Keratinocyte (primary cell): Measurements from ENCODE around the gene CCNH. TPM values are rescaled to one million over a fixed set of nuclear protein-coding genes. Genes with fewer than 3 reads are reported as not detected.
A peak's percentile ranks its signal among the peaks of the same experiment; 100 is the strongest.

ENCODE experiments used
- DNase-seq: peaks from one replicate; pipeline ENCODE4 v3.0.0-alpha.2; 2011; ENCODE audit warnings: low read depth, missing footprints, low spot score
- FAIRE-seq: peaks from 2 replicates; lab custom pipeline; 2011; peaks lifted over from hg19 to GRCh38; lab: Jason Lieb, UNC
- H2AFZ ChIP-seq: 2 replicates; pipeline ENCODE4 v1.6.0; 2012; ENCODE audit warnings: low read length, control low read depth, inconsistent platforms; ENCODE audit not compliant: control insufficient read depth
- H3K27ac ChIP-seq: 2 replicates; pipeline ENCODE4 v1.5.1; 2011; ENCODE audit warnings: low read length; ENCODE audit not compliant: control insufficient read depth, insufficient read depth
- H3K27me3 ChIP-seq: 3 replicates; pipeline ENCODE4 v1.6.0; 2011; ENCODE audit warnings: low read length; ENCODE audit not compliant: control insufficient read depth, insufficient read depth; ENCODE audit errors: extremely low read depth
- H3K36me3 ChIP-seq, 2 experiments: 2 replicates in 1 of 2; 3 replicates in 1 of 2; pipeline ENCODE4 v1.5.1; 2011; ENCODE audit warnings: low read length in 2 of 2, mild to moderate bottlenecking in 1 of 2; ENCODE audit not compliant: control insufficient read depth in 2 of 2, insufficient read depth in 2 of 2; ENCODE audit errors: extremely low read depth in 1 of 2
- H3K4me1 ChIP-seq: 3 replicates; pipeline ENCODE4 v1.5.1; 2011; ENCODE audit warnings: low read length; ENCODE audit not compliant: control insufficient read depth, insufficient read depth; ENCODE audit errors: extremely low read depth
- H3K4me2 ChIP-seq: 3 replicates; pipeline ENCODE4 v1.6.0; 2011; ENCODE audit warnings: low read depth, low read length; ENCODE audit not compliant: control insufficient read depth, insufficient read depth; ENCODE audit errors: extremely low read depth
- H3K4me3 ChIP-seq, 3 experiments: fragments of 200-600 bp in 1 of 3; sonication (generic) in 1 of 3; 2 replicates in 2 of 3; 3 replicates in 1 of 3; pipeline ENCODE4 v1.5.1; 2011 to 2016; ENCODE audit warnings: low read length in 3 of 3, mild to moderate bottlenecking in 3 of 3, control low read depth in 2 of 3, inconsistent platforms in 1 of 3, low read depth in 1 of 3, mixed read lengths in 1 of 3, mixed run types in 1 of 3, moderate library complexity in 1 of 3; ENCODE audit not compliant: control insufficient read depth in 2 of 3, insufficient read depth in 2 of 3; ENCODE audit errors: extremely low read depth in 1 of 3
- H3K79me2 ChIP-seq: 2 replicates; pipeline ENCODE4 v1.6.0; 2012; ENCODE audit warnings: low read length; ENCODE audit not compliant: control insufficient read depth, insufficient read depth
- H3K9ac ChIP-seq: 3 replicates; pipeline ENCODE4 v1.6.0; 2011; ENCODE audit warnings: low read length; ENCODE audit not compliant: control insufficient read depth, insufficient read depth; ENCODE audit errors: extremely low read depth
- H3K9me1 ChIP-seq: 3 replicates; pipeline ENCODE4 v1.6.0; 2011; ENCODE audit warnings: low read length; ENCODE audit not compliant: control insufficient read depth, insufficient read depth; ENCODE audit errors: extremely low read depth
- H3K9me3 ChIP-seq: 2 replicates; pipeline ENCODE4 v1.5.1; 2012; ENCODE audit warnings: low read depth, low read length; ENCODE audit not compliant: control insufficient read depth
- H4K20me1 ChIP-seq: 3 replicates; pipeline ENCODE4 v1.6.0; 2011; ENCODE audit warnings: low read length; ENCODE audit not compliant: control insufficient read depth, insufficient read depth; ENCODE audit errors: extremely low read depth
- EZH2 ChIP-seq: IDR thresholded peaks from one replicate; pipeline ENCODE4 v1.6.1; 2012; ENCODE audit warnings: inconsistent platforms, mild to moderate bottlenecking, low read length, moderate library complexity
- dilution Hi-C: fragments of 300-500 bp; cut with MboI; formaldehyde crosslinking; loops from one replicate; pipeline ENCODE4 v1.7.0; 2020; ENCODE audit warnings: low sequenced_read_pairs; ENCODE audit not compliant: extremely low pct_ligation_motif_present
- polyA plus RNA-seq, 5 experiments: library from polyadenylated mRNA; depleted of rRNA in 3 of 5; stranded (reverse) in 3 of 5; stranded (forward) in 1 of 5; unstranded in 1 of 5; fragments of >200 nt; gene quantifications; 1 replicate in 1 of 5; 2 replicates in 3 of 5; 3 replicates in 1 of 5; pipeline versions ENCODE4 v1.2.1 to v1.2.3, GENCODE V29; 2011 to 2012; ENCODE audit warnings: missing spikeins in 2 of 5, low read depth in 1 of 5, low replicate concordance in 1 of 5
- TF ChIP-seq, protein P1 (sequence below), 3 experiments: IDR thresholded peaks in 1 of 3; conservative IDR thresholded peaks in 1 of 3; optimal IDR thresholded peaks in 1 of 3; 2 replicates in 2 of 3; 3 replicates in 1 of 3; pipeline versions ENCODE3 to v1.5.1; 2011; ENCODE audit warnings: low read length in 3 of 3, mild to moderate bottlenecking in 3 of 3, moderate library complexity in 2 of 3, control low read depth in 1 of 3, inconsistent platforms in 1 of 3; ENCODE audit not compliant: insufficient read depth in 2 of 3; ENCODE audit errors: extremely low read depth in 1 of 3

The CCNH gene
- polyA plus RNA-seq, 1 donor (not counting 4 experiments of a cell fraction or from before 2014, with no cell fraction given): 56.5 TPM

DNA sequence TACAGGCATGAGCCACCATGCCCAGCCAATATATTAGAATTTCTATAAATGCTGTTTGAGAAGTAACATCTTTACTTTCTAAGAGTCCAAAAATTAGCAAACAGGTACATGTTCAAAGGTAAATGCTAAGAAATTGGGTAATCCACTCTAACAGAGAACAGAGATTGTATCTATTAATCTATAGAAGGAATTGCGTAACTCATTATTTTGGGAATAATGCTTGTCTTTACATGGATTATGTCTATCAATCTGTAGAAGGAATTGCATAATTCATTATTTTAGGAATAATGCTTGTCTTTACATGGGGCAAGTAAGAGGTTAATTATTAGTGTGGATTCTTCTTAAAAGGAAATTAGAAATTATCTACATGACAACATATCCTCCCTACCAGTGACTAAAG is 30.5 kb downstream of the CCNH start:
- DNase-seq: no peak
- H3K9me1 ChIP-seq: no peaks in the 10 kb centered on the region
- TF ChIP-seq EZH2: no peak
- TF ChIP-seq, protein P1, sequence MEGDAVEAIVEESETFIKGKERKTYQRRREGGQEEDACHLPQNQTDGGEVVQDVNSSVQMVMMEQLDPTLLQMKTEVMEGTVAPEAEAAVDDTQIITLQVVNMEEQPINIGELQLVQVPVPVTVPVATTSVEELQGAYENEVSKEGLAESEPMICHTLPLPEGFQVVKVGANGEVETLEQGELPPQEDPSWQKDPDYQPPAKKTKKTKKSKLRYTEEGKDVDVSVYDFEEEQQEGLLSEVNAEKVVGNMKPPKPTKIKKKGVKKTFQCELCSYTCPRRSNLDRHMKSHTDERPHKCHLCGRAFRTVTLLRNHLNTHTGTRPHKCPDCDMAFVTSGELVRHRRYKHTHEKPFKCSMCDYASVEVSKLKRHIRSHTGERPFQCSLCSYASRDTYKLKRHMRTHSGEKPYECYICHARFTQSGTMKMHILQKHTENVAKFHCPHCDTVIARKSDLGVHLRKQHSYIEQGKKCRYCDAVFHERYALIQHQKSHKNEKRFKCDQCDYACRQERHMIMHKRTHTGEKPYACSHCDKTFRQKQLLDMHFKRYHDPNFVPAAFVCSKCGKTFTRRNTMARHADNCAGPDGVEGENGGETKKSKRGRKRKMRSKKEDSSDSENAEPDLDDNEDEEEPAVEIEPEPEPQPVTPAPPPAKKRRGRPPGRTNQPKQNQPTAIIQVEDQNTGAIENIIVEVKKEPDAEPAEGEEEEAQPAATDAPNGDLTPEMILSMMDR (optimal IDR thresholded peaks at IDR 0.05 in 1 of 3, IDR thresholded peaks at IDR 0.05 in 1 of 3, conservative IDR thresholded peaks at IDR 0.05 in 1 of 3; ENCODE audit: extremely low read depth in 1 of 3, insufficient read depth in 2 of 3, low read length in 3 of 3): no peak
- no peak overlapping the region for H3K4me3 ChIP-seq
- no peak overlapping the region for H3K9ac ChIP-seq
- H2AFZ ChIP-seq: no peak overlapping the region
- no peaks in the 10 kb centered on the region for H3K4me1 ChIP-seq
- dilution Hi-C loops: no loop called here
- H3K27ac ChIP-seq: no peak overlapping the region
- no peak for FAIRE-seq
- H3K79me2 ChIP-seq: no peaks in the 10 kb centered on the region
- no peaks in the 10 kb centered on the region for H4K20me1 ChIP-seq
- no peak overlapping the region for H3K4me2 ChIP-seq
- H3K27me3 ChIP-seq: no peaks in the 10 kb centered on the region
- no peaks in the 10 kb centered on the region for H3K9me3 ChIP-seq
- peaks cover 2 to 8% of the 10 kb centered on the region in 2 experiments for H3K36me3 ChIP-seq

GRCh38 chr5:87372705-87373104 is 40.0 kb downstream of the CCNH start:
- H3K4me2 ChIP-seq: no peak overlapping the region
- no peak overlapping the region for H2AFZ ChIP-seq
- H3K9me1 ChIP-seq: no peaks in the 10 kb centered on the region
- no peaks in the 10 kb centered on the region for H3K79me2 ChIP-seq
- H3K9me3 ChIP-seq: no peaks in the 10 kb centered on the region
- no peak overlapping the region for H3K4me3 ChIP-seq
- peaks cover 8 to 11% of the 10 kb centered on the region in 2 experiments for H3K36me3 ChIP-seq
- no peaks in the 10 kb centered on the region for H3K27me3 ChIP-seq
- H3K9ac ChIP-seq: no peak overlapping the region
- dilution Hi-C loops: no loop called here
- no peaks in the 10 kb centered on the region for H3K4me1 ChIP-seq
- DNase-seq: no peak
- FAIRE-seq: peak; percentile 29
- no peak overlapping the region for H3K27ac ChIP-seq
- TF ChIP-seq EZH2: no peak
- TF ChIP-seq, protein P1 (optimal IDR thresholded peaks at IDR 0.05 in 1 of 3, IDR thresholded peaks at IDR 0.05 in 1 of 3, conservative IDR thresholded peaks at IDR 0.05 in 1 of 3; ENCODE audit: extremely low read depth in 1 of 3, insufficient read depth in 2 of 3, low read length in 3 of 3): no peak
- no peaks in the 10 kb centered on the region for H4K20me1 ChIP-seq
